DOHH2 (cell line): ENCODE results near the gene CHIC2.

ENCODE experiments used
- EZH2phosphoT487 ChIP-seq: fragments of 200-600 bp; sonication (generic); IDR thresholded peaks from 2 replicates; pipeline ENCODE4 v1.6.1; 2017; ENCODE audit warnings: borderline replicate concordance, mild to moderate bottlenecking, antibody characterized with exemption, low read length, moderate library complexity, mixed read lengths
- TF ChIP-seq, protein P1 (sequence below): fragments of 200-600 bp; sonication (generic); IDR thresholded peaks from one replicate; pipeline ENCODE4 v1.5.1; 2014; ENCODE audit warnings: antibody characterized with exemption, mild to moderate bottlenecking, low read depth, low read length; ENCODE audit not compliant: poor library complexity, severe bottlenecking

DNA sequence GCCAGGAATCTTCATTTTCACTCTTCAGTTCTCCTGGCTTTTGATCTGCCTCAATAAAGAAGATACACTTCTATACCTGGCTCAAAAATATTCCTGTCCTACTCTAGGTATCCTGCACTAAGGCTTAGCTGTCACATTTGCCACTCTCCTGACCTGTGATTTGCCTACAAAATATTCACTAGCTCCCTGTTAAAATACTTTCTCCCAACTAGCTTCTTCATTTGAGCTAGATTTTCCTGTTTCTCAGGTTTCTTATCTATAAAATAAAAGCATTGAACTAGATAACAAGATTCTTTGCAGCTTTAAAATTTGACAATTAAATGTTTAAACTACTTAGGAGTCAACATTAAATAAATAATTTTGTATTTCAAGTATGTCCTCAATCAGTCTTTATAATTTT is 53.2 kb downstream of the CHIC2 start:
- TF ChIP-seq, protein P1, sequence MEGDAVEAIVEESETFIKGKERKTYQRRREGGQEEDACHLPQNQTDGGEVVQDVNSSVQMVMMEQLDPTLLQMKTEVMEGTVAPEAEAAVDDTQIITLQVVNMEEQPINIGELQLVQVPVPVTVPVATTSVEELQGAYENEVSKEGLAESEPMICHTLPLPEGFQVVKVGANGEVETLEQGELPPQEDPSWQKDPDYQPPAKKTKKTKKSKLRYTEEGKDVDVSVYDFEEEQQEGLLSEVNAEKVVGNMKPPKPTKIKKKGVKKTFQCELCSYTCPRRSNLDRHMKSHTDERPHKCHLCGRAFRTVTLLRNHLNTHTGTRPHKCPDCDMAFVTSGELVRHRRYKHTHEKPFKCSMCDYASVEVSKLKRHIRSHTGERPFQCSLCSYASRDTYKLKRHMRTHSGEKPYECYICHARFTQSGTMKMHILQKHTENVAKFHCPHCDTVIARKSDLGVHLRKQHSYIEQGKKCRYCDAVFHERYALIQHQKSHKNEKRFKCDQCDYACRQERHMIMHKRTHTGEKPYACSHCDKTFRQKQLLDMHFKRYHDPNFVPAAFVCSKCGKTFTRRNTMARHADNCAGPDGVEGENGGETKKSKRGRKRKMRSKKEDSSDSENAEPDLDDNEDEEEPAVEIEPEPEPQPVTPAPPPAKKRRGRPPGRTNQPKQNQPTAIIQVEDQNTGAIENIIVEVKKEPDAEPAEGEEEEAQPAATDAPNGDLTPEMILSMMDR = no peak
- TF ChIP-seq EZH2phosphoT487 = no peak
